GM12878 (cell line): ENCODE results near the gene NFE2L1. TPM values are rescaled to one million over a fixed set of nuclear protein-coding genes. Genes with fewer than 3 reads are reported as not detected.

Experiments used
- CUX1 ChIP-seq: IDR thresholded peaks from 2 replicates; pipeline ENCODE4 v1.6.1; 2012; ENCODE audit warnings: improper control_type of control experiment, low read depth, low read length; ENCODE audit not compliant: insufficient replicate concordance
- ZBTB33 ChIP-seq: fragments of 450-650 bp; IDR thresholded peaks from 2 replicates; pipeline ENCODE4 v1.6.1; 2017; ENCODE audit warnings: mild to moderate bottlenecking
- ZBTB40 ChIP-seq: fragments of 450-650 bp; IDR thresholded peaks from 2 replicates; pipeline ENCODE4 v1.6.1; 2016; ENCODE audit warnings: mild to moderate bottlenecking, moderate library complexity, borderline replicate concordance
- polyA plus RNA-seq, 11 experiments: library from polyadenylated mRNA; depleted of rRNA in 4 of 11; unstranded in 6 of 11; stranded (reverse) in 5 of 11; fragments of >200 nt; fragmentation: Nextera tagmentation in 4 of 11; fragmentation: Illumina TruSeq in 1 of 11; extraction: Ambion mirVana in 4 of 11; extraction: Trizol in 1 of 11; gene quantifications; 1 replicate in 1 of 11; 2 replicates in 10 of 11; pipeline versions ENCODE4 v1.2.1 to v1.2.3, GENCODE V29; 2011 to 2016; ENCODE audit warnings: inconsistent platforms in 2 of 11, missing spikeins in 2 of 11, low read depth in 1 of 11
- total RNA-seq, 4 experiments: library from RNA; depleted of rRNA in 3 of 4; stranded (reverse); fragments of >200 nt in 3 of 4; fragmentation: Illumina TruSeq in 1 of 4; extraction: Trizol in 1 of 4; gene quantifications; 2 replicates each; pipeline versions ENCODE4 v1.2.1 to v1.2.3, GENCODE V29; 2013 to 2021

Gene NFE2L1
- total and polyA plus RNA-seq, 10 of the 15 experiments (the other 5 are each of a cell fraction or from before 2014, with no cell fraction given): 3.8 to 104 (median 26.4) TPM

- no peak for TF ChIP-seq ZBTB33
- TF ChIP-seq CUX1: no peak
- no peak for TF ChIP-seq ZBTB40
These were observed 3.3 kb upstream of the NFE2L1 start (continued) for GRCh38 chr17:48044851-48045250.
